Neural crest cell (in vitro differentiated cells): ENCODE results near the gene SETD7. TPM values are rescaled to one million over a fixed set of nuclear protein-coding genes. Genes with fewer than 3 reads are reported as not detected.

Experiments used
- DNase-seq: peaks from one replicate; pipeline ENCODE4 v3.0.0; 2021; ENCODE audit warnings: low read depth, mixed read lengths, low spot score
- H3K27ac Mint-ChIP-seq: one replicate; pipeline ENCODE4 v1.8.0; 2021; ENCODE audit warnings: mild to moderate bottlenecking, mixed read lengths; ENCODE audit not compliant: unreplicated experiment
- H3K27me3 Mint-ChIP-seq: 2 replicates; pipeline ENCODE4 v1.8.0; 2021; ENCODE audit warnings: low read depth, mild to moderate bottlenecking, mixed read lengths
- H3K36me3 Mint-ChIP-seq: 2 replicates; pipeline ENCODE4 v1.8.0; 2021; ENCODE audit warnings: low read depth, mild to moderate bottlenecking, mixed read lengths
- H3K4me1 Mint-ChIP-seq: 2 replicates; pipeline ENCODE4 v1.8.0; 2021; ENCODE audit warnings: mixed read lengths
- H3K4me3 Mint-ChIP-seq: one replicate; pipeline ENCODE4 v1.8.0; 2021; ENCODE audit warnings: mild to moderate bottlenecking, mixed read lengths
- H3K9me3 Mint-ChIP-seq: 2 replicates; pipeline ENCODE4 v1.8.0; 2021; ENCODE audit warnings: mixed read lengths
- CTCF ChIP-seq: fragments of 200-600 bp; sonication (generic); conservative IDR thresholded peaks from 2 replicates; pipeline ENCODE4 v1.5.0; 2021; ENCODE audit warnings: antibody characterized with exemption, mild to moderate bottlenecking
- total RNA-seq: library from RNA; stranded (reverse); gene quantifications from 2 replicates; pipeline ENCODE4 v1.2.1, GENCODE V29; 2021

SETD7 gene
- total RNA-seq, 1 donor from 2014 or later: 11.1 TPM

GRCh38 chr4:139553751-139554641, 2.0 kb downstream of the SETD7 start:
- Mint-ChIP-seq H3K36me3 (no peaks in the 10 kb centered on the region), H3K27ac (peak overlapping the region; percentile 6), H3K27me3 (peaks cover 35% of the 10 kb centered on the region), H3K9me3 (no peaks in the 10 kb centered on the region), H3K4me3 (peak overlapping the region; percentile 94), H3K4me1 (peaks cover 50% of the 10 kb centered on the region)
- TF ChIP-seq CTCF: no peak
- no peak for DNase-seq

DNA sequence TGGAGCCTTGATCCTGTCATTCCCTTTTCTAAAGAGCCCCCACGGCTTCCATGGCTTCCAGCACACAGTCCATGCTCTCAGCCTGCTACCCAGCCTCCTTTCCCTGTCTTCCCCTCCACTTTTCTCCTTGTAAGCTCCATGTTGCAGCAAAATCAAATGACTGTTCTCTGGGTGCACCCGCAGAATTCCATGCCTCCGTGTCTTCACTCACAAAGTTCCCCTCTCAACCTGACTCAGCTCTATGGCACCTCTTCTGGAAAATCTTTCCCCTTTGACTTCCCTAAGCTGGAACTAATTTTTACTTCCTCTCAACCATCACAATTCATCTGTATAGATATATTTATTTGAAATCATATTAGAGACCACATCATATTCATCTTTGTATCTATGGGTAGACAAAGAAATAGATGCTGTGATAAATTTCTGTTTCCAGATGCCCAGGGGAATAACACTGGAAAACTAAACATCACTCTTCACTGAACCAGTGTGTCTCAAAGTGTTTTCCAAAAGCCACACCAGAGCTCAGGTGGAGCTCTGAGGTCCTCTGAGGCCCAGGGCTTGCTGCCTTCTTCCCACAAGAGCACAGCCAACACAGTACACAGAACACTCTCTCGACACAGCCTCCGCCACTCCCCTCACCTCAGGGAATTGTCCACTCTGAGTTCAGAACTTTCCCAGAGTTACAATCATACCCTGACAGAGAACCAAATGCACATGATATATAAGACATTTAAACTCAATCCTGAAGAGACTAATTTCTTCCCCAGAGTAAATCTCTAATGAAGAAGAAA, 3.3 kb downstream of the SETD7 start:
- Mint-ChIP-seq H3K4me3 (peak overlapping the region; percentile 10), H3K4me1 (peaks cover 46% of the 10 kb centered on the region), H3K9me3 (no peaks in the 10 kb centered on the region), H3K36me3 (no peaks in the 10 kb centered on the region), H3K27ac (no peak overlapping the region), H3K27me3 (peaks cover 22% of the 10 kb centered on the region)
- DNase-seq: no peak
- no peak for TF ChIP-seq CTCF

GRCh38 chr4:139550724-139551429, 5.1 kb downstream of the SETD7 start:
- no peak for TF ChIP-seq CTCF
- Mint-ChIP-seq H3K4me3 (peak overlapping the region; percentile 19), H3K27ac (peak overlapping the region; percentile 78)

GRCh38 chr4:139547979-139548378, 8.0 kb downstream of the SETD7 start:
- Mint-ChIP-seq H3K27ac (no peak overlapping the region), H3K4me3 (no peak overlapping the region), H3K4me1 (peaks cover 19% of the 10 kb centered on the region), H3K9me3 (no peaks in the 10 kb centered on the region), H3K27me3 (no peaks in the 10 kb centered on the region), H3K36me3 (peaks cover 5% of the 10 kb centered on the region)
- DNase-seq: no peak
- no peak for TF ChIP-seq CTCF

More at GRCh38 chr4:139550724-139551429, 5.1 kb downstream of the SETD7 start:
- Mint-ChIP-seq H3K27me3 (peaks cover 6% of the 10 kb centered on the region), H3K9me3 (no peaks in the 10 kb centered on the region), H3K36me3 (no peaks in the 10 kb centered on the region), H3K4me1 (peaks cover 41% of the 10 kb centered on the region)
- no peak for DNase-seq

GRCh38 chr4:139540632-139541031, 15.4 kb downstream of the SETD7 start:
- no peaks in the 10 kb centered on the region for H3K27me3 Mint-ChIP-seq
- H3K27ac Mint-ChIP-seq: no peak overlapping the region
- no peak for TF ChIP-seq CTCF
- H3K4me3 Mint-ChIP-seq: no peak overlapping the region
- no peak for DNase-seq
- H3K36me3 Mint-ChIP-seq: peaks cover 17% of the 10 kb centered on the region
- H3K4me1 Mint-ChIP-seq: peaks cover 10% of the 10 kb centered on the region
- H3K9me3 Mint-ChIP-seq: no peaks in the 10 kb centered on the region
